Esophagus squamous epithelium (tissue), 4 donors: Measurements from ENCODE around the gene SNX1.

Experiments used
- CTCF ChIP-seq, 6 experiments: fragments of 450-650 bp in 4 of 6; fragments of 200-600 bp in 2 of 6; sonication (generic) in 2 of 6; IDR thresholded peaks; one replicate each; pipeline ENCODE4 v1.5.1; 2016 to 2019; ENCODE audit warnings: antibody characterized with exemption in 6 of 6, mild to moderate bottlenecking in 4 of 6, moderate library complexity in 4 of 6
- POLR2A ChIP-seq, 4 donors: fragments of 450-650 bp; IDR thresholded peaks; one replicate each; pipeline ENCODE4 v1.6.1; 2017; ENCODE audit warnings: antibody characterized with exemption in 4 of 4, mild to moderate bottlenecking in 4 of 4, moderate library complexity in 3 of 4

GRCh38 chr15:64158363-64159134, 62.8 kb downstream of the SNX1 start:
- TF ChIP-seq CTCF (IDR thresholded peaks at IDR 0.05) = no peak
- TF ChIP-seq POLR2A (IDR thresholded peaks at IDR 0.05) = no peak
